SKM-1 treated with dmso at 0.1 percent for 144 hours (cell line): ENCODE results near the gene ZFAND2A.
"Not testable (repeated sequence)": the region's sequence is repeated elsewhere in the genome, so short reads cannot be mapped to it uniquely, and the experiment has no call there.

Experiments used
- DNase-seq: peaks from one replicate; lab custom pipeline; 2025; ENCODE audit not compliant: unreplicated experiment; lab: John Stamatoyannopoulos, UW

ZFAND2A gene, protein sequence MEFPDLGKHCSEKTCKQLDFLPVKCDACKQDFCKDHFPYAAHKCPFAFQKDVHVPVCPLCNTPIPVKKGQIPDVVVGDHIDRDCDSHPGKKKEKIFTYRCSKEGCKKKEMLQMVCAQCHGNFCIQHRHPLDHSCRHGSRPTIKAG

DNA sequence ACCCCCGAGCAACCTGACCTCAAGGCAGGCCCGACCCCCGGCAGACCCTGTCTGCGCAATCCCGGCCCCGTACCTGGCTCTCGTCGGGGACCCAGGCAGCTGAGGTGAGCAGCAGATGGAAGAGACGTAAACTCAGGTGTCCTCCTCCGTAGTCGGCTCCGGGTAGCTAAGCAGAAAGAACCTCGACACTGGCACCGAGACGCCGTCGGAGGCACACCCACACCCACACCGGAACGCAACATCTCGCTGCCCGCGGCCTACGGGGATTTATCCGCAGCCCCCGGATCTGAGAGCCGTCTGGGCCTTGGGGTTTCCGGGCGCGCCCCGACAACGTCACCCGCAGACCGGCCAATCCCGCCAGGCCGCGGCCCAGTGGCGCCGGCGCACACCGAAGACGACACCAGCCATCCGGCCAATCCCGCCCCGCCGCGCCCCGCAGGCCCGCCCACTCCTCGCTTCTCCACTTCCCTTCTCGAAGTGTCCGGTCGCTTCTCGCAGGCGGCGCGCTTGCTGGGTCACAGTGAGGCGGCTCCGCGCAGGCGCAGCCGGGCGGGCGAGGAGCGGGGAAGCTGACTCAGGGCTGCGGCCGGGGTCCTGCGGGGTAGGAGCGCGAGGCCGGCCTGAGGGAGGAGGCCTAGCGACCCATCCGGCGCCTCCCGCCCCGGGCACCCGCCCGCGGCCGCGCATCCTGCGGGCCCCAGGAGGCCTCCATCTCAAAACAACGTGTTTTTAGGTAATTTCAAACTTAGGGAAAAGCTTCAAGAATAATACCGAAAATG, at the start of gene ZFAND2A:
TSS of gene ZFAND2A (minus strand) at position 306 of the 779 bp plus-strand sequence. CDS start 1,984 bp downstream, outside the sequence.
- peak; percentile 92 for DNase-seq

DNA sequence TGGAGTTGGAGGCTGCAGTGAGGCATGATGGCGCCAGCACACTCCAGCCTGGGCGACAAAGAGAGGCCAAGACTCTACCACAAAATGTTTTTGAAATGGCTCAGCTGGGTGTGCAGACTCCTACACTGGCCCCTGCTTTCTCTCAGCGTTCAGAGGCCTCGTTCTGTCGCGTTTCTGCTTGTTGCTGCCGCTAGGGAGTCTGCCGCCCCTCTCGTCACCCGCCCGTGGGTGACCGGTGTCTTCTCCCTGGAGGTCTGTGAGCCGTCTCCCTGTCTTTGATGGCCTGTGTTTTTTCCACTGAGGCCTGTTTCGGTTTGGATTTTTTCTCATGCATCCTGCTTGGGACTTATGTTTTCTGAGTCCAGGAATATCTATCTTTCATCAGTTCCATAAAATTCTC, 49.1 kb upstream of the ZFAND2A start:
- no peak for DNase-seq

DNA sequence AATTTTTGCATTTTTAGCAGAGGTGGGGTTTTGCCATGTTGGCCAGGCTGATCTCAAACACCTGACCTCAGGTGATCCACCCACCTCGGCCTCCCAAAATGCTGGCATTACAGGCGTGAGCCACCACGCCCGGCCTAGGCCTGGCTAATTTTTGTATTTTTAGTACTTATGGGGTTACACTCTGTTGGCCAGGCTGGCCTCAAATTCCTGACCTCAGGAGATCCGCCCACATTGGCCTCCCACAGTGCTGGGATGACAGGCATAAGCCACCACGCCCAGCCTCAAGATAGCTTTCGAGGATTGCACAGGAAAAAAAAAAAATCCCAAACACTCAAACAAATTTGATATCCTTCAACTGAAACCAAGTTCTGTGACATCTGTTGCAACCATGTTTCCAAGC, 45.7 kb upstream of the ZFAND2A start:
- not testable (repeated sequence) for DNase-seq

DNA sequence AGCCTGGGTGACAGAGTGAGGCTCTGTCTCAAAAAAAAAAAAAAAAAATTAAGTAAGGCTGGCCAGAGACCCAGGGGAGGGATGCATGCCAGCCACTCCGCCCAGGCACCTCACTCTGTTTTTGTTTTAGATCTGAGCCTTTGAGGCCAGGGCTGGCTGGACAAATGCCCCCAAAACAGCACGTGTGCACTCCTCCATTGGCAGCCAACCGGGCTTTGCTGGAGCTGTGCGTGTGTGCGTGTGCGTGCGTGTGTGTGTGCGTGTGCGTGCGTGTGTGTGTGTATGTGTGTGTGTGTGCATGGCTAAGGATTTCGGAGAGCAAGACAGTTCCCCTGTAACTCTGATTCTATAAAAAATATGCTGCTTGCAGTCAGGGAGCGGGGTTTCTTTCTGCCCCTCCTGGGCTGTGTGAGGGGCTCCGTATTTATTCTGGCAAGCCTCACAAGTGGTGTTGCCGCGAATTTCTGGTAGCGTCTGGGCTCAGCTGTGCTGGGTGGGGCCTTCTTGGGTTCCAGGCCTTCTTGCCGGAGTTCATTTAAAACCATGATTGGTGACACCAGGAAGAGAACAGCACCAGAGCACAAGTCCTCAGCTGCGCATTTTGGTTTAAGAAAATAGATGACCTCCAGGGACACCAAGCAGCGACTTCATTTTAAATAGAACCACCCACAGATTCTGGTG, 44.6 kb upstream of the ZFAND2A start:
- no peak for DNase-seq

DNA sequence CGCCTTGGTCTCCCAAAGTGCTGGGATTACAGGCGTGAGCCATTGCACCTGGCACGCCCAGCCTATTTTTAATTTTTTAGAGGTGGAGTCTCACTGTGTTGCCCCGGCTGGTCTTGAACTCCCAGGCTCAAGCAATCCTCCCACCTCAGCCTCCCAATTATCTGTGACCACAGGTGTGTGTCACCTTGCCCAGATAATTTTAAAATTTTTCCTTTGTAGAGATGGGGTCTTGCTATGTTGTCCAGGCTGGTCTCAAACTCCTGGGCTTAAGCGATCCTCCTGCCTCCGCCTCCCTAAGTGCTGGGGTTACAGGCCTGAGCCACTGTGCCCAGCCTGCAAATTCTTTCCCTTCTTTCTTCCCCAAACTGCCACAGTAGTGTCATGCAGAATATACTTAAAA, 42.9 kb upstream of the ZFAND2A start:
- not testable (repeated sequence) for DNase-seq

DNA sequence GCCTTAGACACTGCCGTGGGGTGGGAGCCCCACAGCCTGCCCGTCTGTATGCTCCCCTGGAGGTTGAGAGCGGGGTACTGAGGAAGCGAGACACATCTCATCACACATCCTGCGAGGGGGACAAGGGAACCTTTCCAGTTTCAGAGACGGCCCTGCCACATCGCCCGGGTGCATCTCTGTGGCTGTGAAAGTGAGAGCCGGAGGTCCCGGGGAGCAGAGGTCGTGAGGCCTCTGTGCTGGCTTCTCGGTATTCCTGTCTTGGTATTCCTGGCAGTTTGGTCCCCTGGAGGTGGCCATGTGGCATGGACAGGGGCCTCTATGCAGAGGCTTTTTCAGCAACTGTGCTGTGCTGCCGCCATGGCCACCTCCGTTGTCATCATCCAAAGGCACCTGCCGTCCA, 41.9 kb upstream of the ZFAND2A start:
- no peak for DNase-seq

DNA sequence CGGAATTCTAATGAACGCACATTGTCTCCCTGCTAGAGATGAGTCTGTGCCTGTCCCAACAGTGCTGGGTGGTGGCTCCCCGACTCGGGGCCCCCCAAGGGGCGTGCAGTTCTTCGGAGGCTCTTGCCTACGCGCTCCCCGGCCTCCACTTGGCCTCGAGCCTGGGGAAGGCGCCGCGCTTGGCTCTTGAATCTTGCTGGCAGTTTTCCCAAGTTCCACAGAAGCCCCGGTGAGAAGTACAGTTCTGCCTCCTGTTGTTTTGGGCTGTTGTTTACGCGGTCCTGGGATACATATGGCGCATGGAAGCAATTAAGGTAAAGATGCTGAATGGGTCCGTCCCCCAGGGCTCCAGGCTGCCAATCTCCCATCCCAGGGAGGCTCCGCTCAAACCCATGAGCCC, 40.0 kb upstream of the ZFAND2A start:
- DNase-seq: no peak

DNA sequence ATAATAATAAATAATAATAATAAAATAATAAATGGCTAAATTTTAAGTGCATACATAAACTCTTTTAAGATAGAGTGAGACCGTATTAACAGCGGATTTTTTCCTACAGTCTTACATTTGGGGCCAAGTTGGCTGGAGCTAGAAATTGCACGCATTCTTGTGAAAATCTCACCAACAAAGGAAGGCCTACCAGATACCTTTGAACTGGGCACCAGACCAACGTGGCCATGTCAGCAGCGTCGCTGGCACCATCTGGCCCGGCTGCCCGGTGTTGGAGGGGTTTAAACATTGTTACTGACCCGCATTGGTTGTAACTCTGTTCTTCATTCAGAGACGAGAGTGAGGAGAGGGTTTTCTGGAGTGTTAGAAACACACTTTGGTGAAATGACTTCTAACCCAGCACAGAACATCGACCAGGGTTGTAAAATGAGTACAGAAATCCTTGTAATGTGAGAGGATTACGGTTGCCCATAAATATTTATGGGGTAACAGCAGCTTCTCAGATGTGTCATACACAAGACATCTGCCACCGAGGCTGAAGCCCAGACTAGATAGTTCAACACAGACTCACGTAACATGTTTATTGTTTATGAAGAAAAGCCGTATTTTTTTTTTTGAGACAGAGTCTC, 38.1 kb upstream of the ZFAND2A start:
- no peak for DNase-seq

DNA sequence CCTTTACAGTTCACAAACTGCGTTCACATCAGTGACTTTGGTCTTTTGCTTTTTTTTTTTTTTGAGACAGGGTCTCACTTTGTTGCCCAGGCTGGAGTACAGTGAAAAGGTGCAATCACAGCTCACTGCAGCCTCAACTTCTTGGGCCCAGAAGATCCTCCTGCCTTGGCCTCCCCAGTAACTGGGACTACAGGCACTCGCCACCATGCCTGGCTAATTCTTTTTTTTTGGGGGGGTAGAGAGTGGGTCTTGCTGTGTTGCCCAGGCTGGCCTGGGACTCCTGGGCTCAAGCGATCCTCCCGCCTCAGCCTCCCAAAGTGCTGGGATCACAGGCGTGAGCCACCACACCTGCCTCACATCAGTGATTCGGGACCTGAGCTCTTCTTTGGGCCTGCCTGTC, 37.0 kb upstream of the ZFAND2A start:
- DNase-seq: no peak

DNA sequence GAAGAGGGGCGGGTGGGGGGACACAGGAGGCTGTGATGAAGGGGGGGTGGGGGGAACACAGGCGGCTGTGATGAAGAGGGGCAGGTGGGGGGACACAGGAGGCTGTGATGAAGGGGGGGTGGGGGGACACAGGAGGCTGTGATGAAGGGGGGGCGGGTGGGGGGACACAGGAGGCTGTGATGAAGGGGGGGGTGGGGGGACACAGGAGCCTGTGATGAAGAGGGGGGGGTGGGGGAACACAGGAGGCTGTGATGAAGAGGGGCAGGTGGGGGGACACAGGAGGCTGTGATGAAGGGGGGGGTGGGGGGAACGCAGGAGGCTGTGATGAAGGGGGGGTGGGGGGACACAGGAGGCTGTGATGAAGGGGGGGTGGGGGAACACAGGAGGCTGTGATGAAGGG, 36.4 kb upstream of the ZFAND2A start:
- DNase-seq: not testable (repeated sequence)

DNA sequence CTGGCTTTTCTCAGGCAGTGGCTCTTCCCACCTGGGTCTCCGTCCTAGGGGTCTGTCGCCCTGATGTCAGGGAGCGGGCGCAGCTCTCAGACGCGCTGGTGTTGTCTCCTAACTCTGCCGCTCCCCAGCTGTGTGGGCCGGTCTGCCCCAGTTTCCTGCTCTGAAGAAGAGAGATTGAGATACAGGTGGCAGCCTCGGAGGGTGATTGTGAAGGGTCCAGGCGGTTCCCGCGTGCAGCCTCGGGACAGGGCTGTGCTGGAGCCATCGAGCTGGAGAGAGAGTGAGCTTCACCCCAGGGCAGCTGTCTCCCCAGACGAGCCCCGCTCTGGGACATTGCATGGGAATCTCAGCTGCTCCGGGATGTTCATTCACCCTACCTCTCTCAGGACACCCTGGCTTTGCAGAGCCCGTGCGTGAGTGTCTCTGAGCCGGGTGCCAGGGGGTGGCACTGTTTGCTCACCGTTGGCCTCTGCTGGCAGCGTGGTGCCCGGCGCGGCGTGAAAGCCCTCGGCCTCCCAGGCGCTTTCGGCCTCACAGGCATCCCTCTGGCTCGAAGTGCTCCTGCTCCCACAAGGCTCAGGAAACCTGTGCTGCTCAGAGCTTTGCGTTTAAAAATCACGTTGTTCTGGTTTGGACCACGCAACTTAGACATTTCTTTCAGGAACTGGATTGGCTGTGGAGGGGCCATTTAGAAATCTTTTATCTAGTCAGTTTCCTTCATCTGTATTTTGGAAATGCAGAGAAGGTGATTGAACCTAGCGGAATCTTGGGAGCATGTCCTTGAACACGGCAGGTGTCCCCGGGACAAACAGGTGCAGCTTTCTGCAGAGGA, 33.8 kb upstream of the ZFAND2A start:
- DNase-seq: no peak

DNA sequence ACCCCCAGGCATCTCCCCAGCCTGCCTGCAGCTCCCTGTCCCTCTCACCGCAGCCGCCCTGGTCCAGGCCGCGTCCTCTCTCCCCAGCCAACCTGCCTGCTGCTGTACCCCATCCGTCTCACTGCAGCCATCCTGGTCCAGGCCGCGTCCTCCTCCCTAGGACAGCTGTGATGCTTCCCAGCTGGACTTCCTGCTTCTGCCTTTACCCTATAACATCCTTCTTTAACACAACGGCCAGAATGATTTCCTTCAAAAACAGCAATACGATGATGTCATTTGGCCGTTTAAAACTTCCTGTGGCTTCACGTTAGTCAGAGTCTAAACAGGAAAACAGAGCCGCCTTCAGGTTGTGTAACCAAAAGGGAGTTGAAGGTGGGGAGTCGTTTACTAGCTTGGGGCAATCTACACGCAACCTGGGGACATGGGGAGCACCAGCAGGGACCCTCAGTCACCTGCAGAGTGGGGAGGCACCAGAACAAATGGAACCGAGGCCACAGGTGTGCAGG, 32.2 kb upstream of the ZFAND2A start:
- DNase-seq: peak; percentile 89

DNA sequence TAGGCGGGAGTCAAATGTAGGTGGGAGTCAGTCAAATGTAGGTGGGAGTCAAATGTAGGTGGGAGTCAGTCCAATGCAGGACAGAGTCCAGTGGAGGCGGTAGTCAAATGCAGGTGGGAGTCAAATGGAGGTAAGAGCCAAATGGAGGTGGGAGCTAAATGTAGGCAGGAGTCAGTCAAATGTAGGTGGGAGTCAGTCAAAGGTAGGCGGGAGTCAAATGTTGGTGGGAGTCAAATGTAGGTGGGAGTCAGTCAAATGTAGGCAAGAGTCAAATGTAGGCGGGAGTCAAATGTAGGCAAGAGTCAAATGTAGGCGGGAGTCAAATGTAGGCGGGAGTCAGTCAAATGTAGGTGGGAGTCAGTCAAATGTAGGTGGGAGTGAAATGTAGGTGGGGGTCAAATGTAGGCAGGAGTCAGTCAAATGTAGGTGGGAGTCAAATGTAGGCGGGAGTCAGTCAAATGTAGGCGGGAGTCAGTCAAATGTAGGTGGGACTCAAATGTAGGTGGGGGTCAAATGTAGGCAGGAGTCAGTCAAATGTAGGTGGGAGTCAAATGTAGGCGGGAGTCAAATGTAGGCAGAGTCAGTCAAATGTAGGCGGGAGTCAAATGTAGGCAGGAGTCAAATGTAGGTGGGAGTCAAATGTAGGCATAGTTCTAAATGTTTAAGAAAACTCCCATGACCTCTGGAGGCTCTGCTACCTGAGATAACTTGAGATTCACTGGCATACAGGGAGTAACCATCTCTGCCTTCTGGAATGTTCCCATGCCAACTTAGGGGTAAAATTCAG, 30.2 kb upstream of the ZFAND2A start:
- DNase-seq: no peak

DNA sequence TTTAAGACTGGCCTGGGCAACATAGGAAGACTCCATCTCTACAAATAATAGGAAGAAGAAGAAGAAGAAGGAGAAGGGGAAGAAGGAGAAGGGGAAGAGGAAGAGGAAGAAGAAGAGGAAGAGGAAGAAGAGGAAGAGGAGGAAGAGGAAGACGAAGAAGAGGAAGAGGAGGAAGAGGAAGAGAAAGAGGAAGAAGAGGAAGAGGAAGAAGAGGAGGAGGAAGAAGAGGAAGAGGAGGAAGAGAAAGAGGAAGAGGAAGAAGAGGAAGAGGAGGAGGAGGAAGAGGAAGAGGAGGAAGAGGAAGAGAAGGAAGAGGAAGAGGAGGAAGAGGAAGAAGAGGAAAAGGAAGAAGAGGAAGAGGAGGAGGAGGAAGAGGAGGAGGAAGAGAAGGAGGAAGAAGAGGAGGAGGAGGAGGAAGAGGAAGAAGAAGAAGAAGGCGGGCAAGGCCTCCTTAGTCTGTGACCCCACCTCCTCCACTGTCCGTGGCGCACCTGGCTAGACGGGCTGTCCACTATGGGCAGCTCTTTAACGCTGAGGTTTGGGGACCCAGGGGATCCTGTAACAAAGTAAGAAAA, 28.8 kb upstream of the ZFAND2A start:
- DNase-seq: no peak

DNA sequence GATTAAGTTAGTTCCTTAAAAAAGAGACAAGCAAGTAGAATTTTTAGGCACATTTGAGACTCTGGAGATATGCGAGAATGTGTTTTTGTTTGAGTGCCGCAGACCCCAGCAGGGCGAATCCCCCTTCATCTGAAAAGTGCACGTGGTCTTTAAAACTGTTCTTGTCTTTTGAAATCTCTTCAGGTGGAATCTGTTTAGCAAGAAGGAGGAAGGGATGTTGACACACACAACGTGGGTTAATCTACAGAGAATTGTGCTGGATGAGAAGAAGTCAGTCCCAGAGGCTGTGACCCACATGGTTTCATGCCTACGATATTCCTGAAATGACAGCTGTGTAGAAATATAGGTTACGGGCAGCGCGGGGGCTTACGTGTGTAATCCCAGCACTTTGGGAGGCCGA, 27.1 kb upstream of the ZFAND2A start:
- no peak for DNase-seq

DNA sequence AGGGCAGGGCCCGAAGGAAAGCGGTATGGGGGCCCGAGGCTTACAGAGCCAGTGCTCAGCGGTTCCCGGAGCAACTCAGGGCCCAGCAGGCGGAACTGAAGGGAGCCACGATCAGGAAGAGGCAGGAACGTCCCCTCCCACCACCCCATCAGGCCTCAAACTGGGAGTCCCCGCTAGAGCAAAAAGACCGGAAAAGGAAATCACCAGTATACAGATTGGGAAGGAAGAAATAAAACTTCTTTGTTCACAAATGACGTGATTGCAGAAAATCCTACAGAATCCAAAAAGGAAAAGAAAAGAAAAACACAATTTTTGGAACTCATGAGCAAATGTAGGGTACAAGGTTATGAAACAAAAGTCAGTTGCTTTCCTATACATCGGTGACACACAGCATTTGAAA, 21.6 kb upstream of the ZFAND2A start:
- DNase-seq: no peak

DNA sequence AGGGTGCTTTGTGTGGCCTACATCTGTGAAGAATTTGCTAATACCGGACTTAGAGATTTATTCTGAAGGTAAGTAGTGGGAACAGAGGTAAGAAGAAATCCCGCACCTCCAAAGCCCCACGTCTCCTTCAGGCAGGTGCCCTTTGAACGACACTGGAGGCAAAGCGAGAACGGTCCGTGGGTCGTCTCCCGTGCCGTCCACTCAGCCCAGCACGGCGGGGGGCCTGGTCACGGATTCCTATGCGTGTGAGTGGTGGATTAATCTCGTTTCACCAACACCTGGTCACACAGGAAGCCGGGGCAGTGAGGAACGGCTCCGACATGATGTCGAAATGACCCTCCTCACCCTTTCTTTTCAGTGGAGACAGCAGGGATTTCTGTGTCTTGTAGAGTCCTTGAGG, 21.0 kb upstream of the ZFAND2A start:
- no peak for DNase-seq

DNA sequence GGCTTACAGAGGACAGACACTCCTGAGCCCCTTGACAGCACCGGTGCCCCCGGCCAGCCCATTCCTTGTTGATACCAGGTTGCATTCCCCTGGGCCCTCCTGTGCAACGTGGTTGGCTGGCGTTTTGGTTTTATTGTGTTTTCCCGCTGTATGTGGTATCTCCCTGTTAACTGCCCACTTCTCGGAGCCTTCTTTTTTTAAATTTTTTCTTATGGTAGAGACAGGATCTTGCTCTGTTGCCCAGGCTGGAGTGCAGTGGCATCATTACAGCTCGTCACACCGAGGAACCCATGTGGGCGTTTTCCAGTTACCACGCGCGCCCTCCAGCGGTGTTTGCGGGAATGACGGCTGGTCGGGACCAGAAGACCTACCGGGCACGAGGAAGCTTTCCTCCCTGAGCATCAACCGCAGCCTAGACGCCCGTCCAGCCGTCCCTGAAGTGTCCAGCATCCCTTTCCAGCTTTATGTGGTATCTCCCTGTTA, 16.9 kb upstream of the ZFAND2A start:
- DNase-seq: peak; percentile 75
